ENCODE results near the gene NWD2.

GRCh38 chr4:37475776-37476175 is 231.2 kb downstream of the NWD2 start:
- no peak for TF ChIP-seq CTCF (IDR thresholded peaks at IDR 0.05)
- no peak for TF ChIP-seq MAX (IDR thresholded peaks at IDR 0.05)
- no peak for TF ChIP-seq CEBPB (IDR thresholded peaks at IDR 0.05)
- no peak for TF ChIP-seq POLR2A (IDR thresholded peaks at IDR 0.05; ENCODE audit: low read length)
- no peak for TF ChIP-seq EP300 (IDR thresholded peaks at IDR 0.05)

Measured in A549 (cell line).